ENCODE data around the gene GPC6.

DNA sequence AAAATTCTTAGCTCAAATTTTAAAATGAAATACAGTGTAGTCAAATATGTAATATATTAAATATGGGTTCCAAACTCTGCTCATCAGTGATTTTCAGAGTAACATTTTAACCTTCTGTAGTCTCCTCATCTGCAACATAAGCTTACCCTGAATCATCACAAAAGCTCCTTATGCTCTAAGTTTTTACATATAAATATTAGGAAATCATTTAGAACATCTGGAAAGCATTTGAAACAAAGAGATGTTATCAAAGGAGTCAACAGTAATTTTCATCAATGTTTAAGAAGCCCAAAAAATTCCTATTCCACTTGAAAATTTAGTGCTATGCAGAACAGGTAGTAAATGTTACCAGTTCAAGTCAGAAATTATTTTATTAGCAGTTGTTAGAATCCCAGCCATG, 1028.1 kb downstream of the GPC6 start:
- TF ChIP-seq POLR2A (IDR thresholded peaks at IDR 0.05; ENCODE audit: low read depth, low read length) (no peak), POLR2AphosphoS5 (IDR thresholded peaks at IDR 0.05; ENCODE audit: low read depth, low read length) (no peak)
